HG03439 (cell line): ENCODE results near the gene SLC45A2.
"Not testable (repeated sequence)": the region's sequence is repeated elsewhere in the genome, so short reads cannot be mapped to it uniquely, and the experiment has no call there.

Experiments used
- ATAC-seq: cut with Tn5 transposase; IDR thresholded peaks from one replicate; pipeline ENCODE4 v1.9.1; 2021; ENCODE audit warnings: mild to moderate bottlenecking, moderate library complexity; ENCODE audit not compliant: unreplicated experiment

The SLC45A2 gene

GRCh38 chr5:33984671-33985124 lies at the start of gene SLC45A2:
Gene SLC45A2 (minus strand): TSS chr5:33984693. CDS start chr5:33984583, 110 bp downstream.
- ATAC-seq, result no peak

GRCh38 chr5:34031966-34032365 lies 47.5 kb upstream of the SLC45A2 start:
- ATAC-seq, result no peak

- ATAC-seq, result no peak
Measured at GRCh38 chr5:34031117-34031516, 46.6 kb upstream of the SLC45A2 start.

GRCh38 chr5:34030585-34030984 lies 46.1 kb upstream of the SLC45A2 start:
- ATAC-seq, result not testable (repeated sequence)

GRCh38 chr5:34030048-34030447 lies 45.6 kb upstream of the SLC45A2 start:
- ATAC-seq, result no peak

- no peak for ATAC-seq
Measured at GRCh38 chr5:34028349-34028748, 43.9 kb upstream of the SLC45A2 start.

GRCh38 chr5:34026089-34026761 lies 41.7 kb upstream of the SLC45A2 start:
- ATAC-seq, result no peak

- no peak for ATAC-seq
Measured at GRCh38 chr5:34022121-34022705, 37.7 kb upstream of the SLC45A2 start.

GRCh38 chr5:34021334-34021733 lies 36.8 kb upstream of the SLC45A2 start:
- ATAC-seq, result no peak

- ATAC-seq, result no peak
Measured at GRCh38 chr5:34020726-34021125, 36.2 kb upstream of the SLC45A2 start.

GRCh38 chr5:34017254-34017653 lies 32.8 kb upstream of the SLC45A2 start:
- ATAC-seq, result no peak

GRCh38 chr5:34016750-34017149 lies 32.3 kb upstream of the SLC45A2 start:
- ATAC-seq, result no peak

- ATAC-seq, result no peak
Measured at GRCh38 chr5:34016222-34016621, 31.7 kb upstream of the SLC45A2 start.

GRCh38 chr5:34015120-34015822 lies 30.8 kb upstream of the SLC45A2 start:
- ATAC-seq, result no peak

- ATAC-seq, result no peak
Measured at GRCh38 chr5:34014626-34015025, 30.1 kb upstream of the SLC45A2 start.

- no peak for ATAC-seq
Measured at GRCh38 chr5:34013547-34013946, 29.1 kb upstream of the SLC45A2 start.

GRCh38 chr5:34012791-34013190 lies 28.3 kb upstream of the SLC45A2 start:
- no peak for ATAC-seq

- no peak for ATAC-seq
Measured at GRCh38 chr5:34011536-34011935, 27.0 kb upstream of the SLC45A2 start.

- ATAC-seq, result not testable (repeated sequence)
Measured at GRCh38 chr5:34010146-34010545, 25.7 kb upstream of the SLC45A2 start.

GRCh38 chr5:34009610-34010009 lies 25.1 kb upstream of the SLC45A2 start:
- no peak for ATAC-seq

GRCh38 chr5:34008802-34009201 lies 24.3 kb upstream of the SLC45A2 start:
- no peak for ATAC-seq
